Activated effector memory CD4-positive, alpha-beta T cell treated with Interleukin-2 at 50 U/mL for 16 hours (primary cell): Measurements from ENCODE around the gene COL20A1.
"Not testable (repeated sequence)": the region's sequence is repeated elsewhere in the genome, so short reads cannot be mapped to it uniquely, and the experiment has no call there.

ENCODE experiments used
- DNase-seq: peaks from one replicate; pipeline ENCODE4 v3.0.0-alpha.2; 2020

Gene COL20A1

GRCh38 chr20:63291811-63292210, 1.2 kb upstream of the COL20A1 start:
- DNase-seq = no peak

- DNase-seq = no peak
Measured at GRCh38 chr20:63292292-63292701, 689 bp upstream of the COL20A1 start.

- DNase-seq = no peak
Measured at GRCh38 chr20:63293456-63293855, 470 bp downstream of the COL20A1 start.

- no peak for DNase-seq
Measured at GRCh38 chr20:63293871-63294535, 1.0 kb downstream of the COL20A1 start.

GRCh38 chr20:63294536-63294900, 1.5 kb downstream of the COL20A1 start:
- DNase-seq = no peak

DNA sequence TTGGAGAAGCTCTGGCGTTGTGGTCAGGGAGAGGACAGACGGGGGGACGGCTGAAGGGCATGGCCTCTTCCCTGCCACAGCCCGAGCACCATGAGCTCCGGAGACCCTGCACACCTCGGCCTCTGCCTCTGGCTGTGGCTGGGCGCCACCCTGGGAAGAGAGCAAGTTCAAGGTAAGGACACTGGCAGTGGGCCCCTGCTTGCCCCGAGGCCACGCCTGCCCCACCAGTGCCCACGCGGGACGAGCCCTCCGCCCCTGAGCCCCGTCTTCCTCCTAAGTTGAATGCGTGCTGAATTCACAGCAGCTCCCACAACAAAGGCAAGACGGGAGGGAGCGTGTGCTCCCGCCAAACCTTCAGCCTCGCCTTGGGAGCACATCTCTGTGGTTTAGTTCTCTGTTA, 2.0 kb downstream of the COL20A1 start:
- no peak for DNase-seq

- DNase-seq = peak; percentile 9
Measured at GRCh38 chr20:63295422-63295821, 2.4 kb downstream of the COL20A1 start.

DNA sequence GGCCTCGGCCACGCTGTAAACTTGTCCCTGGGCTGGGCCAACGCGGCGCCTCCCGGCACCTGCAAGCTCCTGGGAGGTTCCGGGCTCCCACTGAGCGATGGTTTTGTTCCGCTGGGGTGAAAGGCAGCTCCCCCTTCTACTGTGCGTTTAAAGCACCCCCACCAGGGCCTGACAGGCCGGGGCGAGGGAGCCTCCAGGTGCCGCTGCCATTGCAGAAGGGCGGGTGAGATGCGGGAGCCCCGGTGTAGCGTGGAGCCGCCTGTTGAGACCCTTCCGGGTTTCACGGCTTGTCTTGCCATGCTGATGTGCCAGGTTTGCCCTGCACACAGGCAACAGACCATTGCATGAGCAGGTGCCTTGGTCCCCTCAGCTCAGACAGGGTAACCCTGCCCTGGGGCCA, 2.9 kb downstream of the COL20A1 start:
- DNase-seq = no peak

DNA sequence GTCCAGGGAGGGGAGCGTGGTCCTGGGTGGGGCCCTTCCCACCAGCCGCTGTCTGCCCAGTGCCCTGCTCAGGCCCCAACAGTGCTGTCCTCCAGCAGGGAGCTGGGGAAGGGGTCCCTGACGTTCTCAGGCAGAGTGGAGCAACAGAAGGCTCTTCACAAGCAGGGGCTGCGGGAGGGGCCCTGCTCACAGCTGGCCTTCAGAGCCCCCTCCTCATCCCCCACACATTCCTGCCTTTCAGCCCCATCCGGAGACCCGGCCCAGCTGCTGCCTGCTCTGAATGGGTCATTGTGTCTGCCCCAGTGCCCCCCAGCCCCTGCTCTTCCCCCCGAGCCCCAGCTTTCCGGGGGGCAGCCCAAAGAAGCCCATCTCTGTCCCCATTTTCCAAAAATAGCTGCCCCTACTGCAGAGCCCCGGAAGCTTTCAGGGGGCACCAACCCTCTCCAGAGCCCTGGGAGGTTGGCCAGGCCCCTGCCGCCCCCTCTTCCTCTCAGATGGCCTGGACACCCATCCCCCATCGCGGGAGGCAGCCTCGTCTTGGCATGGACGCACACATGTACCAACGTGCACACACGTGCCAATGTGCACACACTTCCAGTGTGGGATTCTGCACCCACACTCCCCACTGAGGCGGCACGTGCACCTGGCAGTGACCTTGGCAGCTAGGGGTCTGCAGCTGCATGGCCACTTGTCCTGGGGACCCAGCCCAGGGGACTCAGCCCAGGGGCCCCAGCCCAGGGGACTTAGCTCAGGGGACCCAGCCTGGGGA, 3.7 kb downstream of the COL20A1 start:
- no peak for DNase-seq

DNA sequence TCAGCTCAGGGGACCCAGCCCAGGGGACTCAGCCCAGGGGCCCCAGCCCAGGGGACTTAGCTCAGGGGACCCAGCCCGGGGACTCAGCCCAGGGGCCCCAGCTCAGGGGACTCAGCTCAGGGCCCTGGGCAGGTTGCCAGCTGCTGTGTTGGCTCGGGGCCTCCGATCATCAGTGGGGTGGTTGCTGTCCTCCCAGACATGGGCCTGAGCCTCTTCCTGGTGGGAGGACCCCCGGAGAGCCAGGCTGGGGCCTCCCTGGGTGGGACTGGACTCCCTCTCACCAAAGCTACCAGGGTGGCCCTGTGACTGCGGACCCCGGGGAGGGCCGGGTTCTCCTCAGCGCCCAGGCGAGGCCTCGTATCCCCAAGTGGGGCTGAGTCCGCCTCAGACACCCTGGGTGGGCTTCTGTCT, 4.4 kb downstream of the COL20A1 start:
- no peak for DNase-seq

DNA sequence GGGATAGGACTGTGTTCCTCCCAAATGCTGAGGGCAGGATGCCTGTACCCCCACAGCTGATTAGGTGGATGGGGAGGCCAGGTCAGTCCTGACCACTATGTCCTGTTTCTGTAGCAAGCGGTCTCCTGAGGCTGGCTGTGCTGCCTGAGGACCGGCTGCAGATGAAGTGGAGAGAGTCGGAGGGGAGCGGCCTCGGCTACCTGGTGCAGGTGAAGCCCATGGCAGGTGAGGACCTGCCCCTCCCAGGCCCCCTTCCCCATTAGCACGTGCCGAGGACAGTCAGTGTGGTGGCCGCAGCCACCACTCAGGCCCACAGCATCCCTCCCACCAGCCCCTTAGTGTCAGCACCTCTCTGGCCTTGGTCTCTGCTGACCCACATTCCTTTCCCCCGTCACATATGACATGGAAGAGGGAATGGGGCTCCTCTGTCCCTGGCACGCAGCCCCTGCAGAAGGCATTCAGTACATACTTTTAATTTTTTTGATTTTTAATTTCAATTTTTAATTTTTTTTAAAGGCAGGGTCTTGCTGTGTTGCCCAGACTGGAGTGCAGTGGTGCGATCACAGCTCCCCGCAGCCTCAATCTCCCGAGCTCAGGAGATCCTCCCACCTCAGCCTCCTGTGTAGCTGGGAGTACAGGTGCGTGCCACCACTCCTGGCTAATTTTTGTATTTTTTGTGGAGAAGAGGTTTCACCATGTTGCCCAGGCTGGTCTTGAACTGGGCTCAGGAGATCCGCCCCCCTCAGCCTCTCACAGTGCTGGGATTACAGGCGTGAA, 5.0 kb downstream of the COL20A1 start:
- no peak for DNase-seq

- DNase-seq = no peak
Measured at GRCh38 chr20:63298731-63299312, 5.8 kb downstream of the COL20A1 start.

GRCh38 chr20:63301671-63302070, 8.7 kb downstream of the COL20A1 start:
- DNase-seq = no peak

GRCh38 chr20:63303095-63303666, 10.2 kb downstream of the COL20A1 start:
- no peak for DNase-seq

- no peak for DNase-seq
Measured at GRCh38 chr20:63305393-63305792, 12.4 kb downstream of the COL20A1 start.

GRCh38 chr20:63305933-63306672, 13.1 kb downstream of the COL20A1 start:
- DNase-seq = not testable (repeated sequence)

GRCh38 chr20:63306673-63307537, 13.9 kb downstream of the COL20A1 start:
- no peak for DNase-seq

GRCh38 chr20:63307538-63308217, 14.7 kb downstream of the COL20A1 start:
- no peak for DNase-seq

- no peak for DNase-seq
Measured at GRCh38 chr20:63308218-63308911, 15.4 kb downstream of the COL20A1 start.
